Hematopoietic multipotent progenitor cell treated with erythropoietin and hydrocortisone succinate and interleukin-3 and kit ligand, for 17 days (in vitro differentiated cells): ENCODE measurements around the gene ICAM5.
"Not testable (repeated sequence)": the region's sequence is repeated elsewhere in the genome, so short reads cannot be mapped to it uniquely, and the experiment has no call there.

Experiments used
- DNase-seq: peaks from one replicate; pipeline ENCODE4 v3.0.0-alpha.2; 2015; ENCODE audit warnings: low spot score

ICAM5 gene

GRCh38 chr19:10318807-10319682 is 29.3 kb downstream of the ICAM5 start:
- DNase-seq: no peak

DNA sequence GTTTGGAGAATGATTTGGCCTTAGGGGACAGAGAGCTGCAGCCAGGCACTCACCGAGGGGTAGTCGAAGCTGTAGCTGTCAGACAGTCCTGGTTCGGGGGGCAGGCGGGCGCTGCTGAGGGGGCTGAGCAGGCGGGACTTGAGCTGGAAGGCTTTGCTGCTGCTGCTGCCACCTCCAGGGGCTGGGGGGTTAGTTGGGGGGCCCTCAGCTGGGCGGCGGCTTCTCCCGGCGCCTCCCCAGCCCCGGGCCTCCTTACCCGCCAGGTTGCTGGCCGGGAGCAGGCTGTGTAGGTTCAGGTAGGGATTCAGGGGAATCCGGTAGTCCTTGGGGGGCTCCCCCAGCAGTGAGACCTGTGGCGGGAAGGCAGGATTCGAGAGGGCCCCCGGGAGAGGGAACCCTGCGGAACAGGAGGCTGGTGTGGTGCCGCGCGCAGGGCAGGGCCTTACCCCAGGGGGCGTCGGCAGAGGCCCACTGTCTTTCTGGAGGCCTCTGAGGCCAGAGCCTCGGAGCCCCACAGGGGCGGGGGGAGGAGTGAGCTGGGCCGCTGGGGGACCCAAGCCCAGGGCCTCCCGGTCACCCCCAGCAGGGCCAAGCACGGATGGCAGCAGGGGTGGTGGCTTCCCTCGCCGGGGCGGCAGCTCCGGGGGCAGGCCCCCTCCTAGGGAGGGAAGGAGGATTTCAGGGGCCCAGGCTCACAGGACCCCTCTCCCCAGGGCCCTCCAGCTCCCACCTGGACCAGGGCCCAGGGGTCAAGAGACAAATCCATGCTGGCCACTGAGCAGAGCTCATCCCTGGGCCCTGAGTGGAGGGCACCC is 31.1 kb downstream of the ICAM5 start:
- no peak for DNase-seq

GRCh38 chr19:10321417-10321797 is 31.7 kb downstream of the ICAM5 start:
- no peak for DNase-seq

DNA sequence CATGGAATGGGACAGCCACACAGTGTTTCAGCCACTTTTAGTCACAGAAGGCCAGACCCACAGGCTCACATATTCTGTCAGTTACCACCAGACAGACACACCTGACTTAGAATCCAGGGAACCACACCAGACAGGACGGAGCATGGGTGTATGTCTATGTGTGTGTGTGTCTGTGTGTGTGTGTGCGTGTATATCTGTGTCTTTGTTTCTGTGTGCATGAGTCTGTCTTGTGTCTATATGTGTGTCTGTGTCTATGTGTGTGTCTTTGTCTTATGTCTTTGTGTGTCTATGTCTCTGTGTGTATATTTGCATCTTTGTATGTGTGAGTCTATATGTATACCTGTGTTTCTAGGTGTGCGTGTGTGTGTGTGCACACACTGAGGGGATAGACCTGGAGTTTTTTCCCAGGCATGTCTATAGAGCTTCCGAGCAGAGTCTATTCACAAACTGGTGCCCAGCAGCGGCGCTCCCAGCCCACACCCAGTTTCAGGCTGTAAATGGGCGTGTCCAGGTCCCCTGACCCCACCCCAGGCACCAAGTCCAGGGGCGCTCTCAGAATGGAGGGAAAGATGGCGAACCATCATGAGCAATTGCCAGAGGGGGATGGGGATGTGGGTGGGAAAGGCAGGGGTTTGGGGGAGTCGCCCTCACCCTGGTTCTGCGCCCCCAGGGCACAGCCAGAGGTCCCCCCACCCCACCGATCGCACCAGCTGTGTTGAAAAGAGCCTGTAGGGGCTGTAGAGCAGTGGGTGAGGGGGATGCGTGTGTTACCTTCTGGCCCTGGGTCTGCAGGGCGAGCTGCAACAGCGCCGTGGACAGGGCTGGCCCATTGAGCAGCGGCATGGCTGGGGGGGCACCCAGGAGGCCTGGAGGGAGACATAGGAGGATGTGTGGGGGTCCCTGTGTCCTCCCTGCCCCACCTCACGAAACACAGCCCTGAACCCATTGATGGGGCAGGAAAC is 32.4 kb downstream of the ICAM5 start:
- no peak for DNase-seq

- no peak for DNase-seq
These were observed 36.0 kb downstream of the ICAM5 start for GRCh38 chr19:10325732-10326131.

DNA sequence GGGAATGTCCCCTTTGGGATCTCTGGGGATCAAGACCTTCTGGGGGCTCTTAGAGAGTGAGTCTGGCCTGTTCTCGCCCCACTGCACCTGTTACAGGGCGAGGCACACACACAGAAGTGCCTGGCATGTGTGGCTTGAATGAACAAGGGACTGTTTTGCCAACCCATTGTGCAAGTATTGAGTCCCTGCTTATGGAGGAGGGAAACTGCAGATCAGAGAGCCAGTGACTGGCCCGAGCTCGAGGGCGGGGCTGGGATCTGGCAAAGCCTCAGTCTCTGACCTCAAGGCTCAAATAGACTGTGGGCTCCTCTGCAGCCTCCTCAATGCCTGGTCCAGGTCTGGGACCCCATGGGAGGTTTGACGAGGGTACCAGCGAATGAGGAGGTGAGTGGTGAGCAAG is 38.0 kb downstream of the ICAM5 start:
- no peak for DNase-seq

DNA sequence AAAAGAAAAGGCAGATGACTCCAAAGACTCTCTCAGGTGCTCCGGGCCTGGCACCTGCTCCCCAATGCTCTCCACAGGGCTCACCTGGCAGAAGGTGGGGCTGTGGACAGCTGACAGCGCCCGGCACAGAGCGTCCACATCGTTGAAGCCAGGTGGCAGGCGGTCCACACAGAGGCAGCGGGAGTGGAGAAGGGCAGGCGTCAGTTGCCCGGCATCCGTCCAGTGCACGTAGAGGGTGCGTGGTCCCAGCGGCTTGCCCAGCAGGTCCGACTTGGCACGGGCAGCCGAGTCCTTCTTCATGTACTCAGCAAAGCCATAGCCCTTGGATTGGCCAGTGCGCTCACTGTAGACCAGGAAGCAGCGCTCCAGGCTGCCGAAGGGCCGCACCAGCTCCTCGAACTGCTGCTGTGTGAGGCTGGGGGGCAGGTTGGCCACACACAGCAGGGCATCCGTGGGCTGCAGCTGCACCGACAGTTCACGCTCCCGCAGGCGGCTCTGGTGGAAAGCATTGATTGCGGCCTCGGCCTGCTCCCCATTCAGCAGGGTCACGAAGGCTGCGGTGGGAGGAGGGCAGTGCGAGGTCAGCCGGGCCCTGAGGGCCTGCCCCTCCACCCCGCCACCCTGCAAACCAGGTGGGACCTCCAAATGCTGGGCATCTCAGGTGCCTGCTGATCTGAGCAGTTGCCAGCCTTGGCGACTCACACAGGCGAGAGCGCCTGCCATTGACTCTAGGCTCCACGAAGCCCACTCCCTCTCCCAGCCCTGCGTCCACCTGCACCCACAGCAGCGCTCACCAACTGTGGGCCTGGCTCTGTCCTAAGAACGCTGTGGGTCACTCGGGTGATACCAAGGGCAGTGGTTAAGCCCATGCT is 39.0 kb downstream of the ICAM5 start:
- no peak for DNase-seq

GRCh38 chr19:10329555-10329954 is 39.8 kb downstream of the ICAM5 start:
- no peak for DNase-seq

DNA sequence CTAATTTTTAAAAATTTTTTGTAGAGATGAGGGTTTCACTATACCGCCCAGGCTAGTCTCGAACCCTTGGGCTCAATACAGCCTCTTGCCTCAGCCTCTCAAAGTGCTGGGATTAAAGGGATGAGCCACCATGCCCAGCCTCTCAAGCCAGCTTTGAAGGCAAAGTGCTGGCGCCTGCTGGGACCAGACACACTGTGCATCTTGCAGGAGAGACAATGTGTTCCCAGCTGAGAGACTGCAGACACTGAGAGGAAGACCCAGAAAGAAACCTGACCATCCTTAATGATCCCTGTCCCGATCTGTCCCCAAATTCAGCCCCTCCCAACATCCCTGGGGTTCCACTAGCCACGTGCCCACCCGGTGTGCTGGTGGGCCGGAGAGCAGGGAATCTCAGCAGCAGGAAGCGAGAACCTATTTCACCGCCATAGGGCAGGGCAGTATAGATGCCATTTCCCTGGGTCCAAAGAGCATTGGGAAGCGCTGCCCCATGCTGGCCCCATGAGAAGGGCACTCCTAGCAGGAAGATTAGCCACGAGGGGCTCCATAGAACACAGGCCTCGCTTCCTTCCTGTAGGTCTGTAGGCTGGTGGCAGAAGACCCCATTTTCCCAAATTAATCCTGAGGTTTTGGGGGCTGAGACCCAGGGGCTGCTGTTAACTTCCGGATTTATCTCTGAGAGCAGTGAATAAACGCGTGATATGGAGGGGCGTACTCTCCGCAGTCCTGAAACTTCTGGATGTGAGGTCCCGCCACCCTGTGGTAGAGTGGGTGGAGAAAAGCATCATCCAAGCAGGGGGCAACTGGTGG is 42.6 kb downstream of the ICAM5 start:
- DNase-seq: no peak

- peak; percentile 96 for DNase-seq
These were observed 43.4 kb downstream of the ICAM5 start, which contains the start of gene RAVER1 for GRCh38 chr19:10332965-10333757. TSS of gene RAVER1 (minus strand) at chr19:10333529. CDS start at chr19:10333507, 22 bp downstream.

DNA sequence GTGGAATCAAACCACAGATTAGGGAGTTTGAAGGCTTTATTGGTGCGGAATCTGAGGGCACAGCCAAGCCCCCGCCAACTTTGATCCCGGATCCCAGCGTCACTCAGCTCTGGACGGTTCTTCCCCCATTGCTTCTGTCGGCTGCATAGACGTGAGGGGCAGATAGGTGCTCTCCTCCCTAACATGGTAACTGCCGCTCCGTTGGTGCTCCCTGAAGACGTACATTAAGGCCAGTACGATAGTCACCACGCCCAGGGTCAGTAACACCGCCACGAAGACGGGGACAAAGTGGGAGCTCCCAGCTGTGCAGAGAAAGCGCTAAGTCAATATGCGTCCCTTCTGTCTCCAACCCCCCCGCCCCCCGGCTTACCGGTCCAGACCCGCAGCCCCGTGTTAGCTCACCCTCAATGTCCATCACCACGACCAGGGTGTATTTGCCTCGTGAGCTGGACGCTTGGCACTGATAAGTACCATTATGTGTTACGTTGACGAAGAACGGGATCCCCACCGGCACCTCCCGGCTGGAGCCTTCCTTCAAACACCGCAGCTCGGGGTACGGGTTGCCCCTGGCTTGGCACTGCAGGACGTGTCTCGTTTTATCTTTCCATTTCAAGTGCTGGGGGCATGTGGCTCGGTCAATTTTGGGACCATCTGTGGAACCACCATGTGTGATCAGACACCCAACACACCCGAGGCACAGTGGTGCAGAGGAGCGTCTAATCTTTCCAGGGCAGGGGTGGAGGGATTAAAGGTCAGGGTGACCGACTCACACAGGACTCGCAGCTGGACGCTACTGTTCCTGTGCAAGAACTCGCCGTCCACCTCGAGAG is 44.2 kb downstream of the ICAM5 start:
- no peak for DNase-seq

DNA sequence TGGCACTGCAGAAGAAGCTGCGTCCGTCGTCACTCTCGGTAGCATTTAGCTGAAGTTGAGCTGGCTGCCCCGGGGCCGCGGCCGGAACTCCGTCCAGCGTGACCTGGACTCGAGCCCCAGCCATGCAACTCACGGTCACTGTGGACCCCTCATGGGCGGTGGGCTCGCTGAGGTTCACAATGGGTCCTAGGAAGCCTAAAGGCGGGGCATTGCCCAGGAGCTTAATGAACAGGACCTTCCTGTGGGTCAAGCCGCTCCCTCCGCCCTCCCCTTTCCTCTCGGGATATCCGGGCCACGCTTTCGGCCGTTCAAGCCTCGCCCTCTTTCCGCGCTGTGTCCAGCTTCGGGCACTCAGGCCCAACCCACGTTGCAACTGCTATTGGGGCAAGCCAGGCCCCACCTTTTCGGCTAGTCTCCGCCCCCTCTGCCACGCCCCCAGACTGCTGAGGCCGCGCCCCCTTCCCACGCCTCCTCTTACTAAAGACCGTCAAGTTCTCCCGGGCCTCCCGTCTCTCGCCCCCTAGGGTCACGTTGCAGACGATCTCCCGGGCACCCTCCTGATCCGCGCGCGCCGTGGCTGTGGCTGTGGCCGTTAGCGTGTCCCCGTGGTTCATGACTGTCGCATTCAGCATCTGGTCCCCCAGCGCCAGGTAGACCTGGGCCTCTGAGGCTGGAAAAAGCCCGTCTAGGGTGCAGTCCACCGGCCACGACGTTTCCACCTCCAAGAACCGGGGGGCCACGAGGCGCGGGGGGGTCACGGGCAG is 45.0 kb downstream of the ICAM5 start:
- DNase-seq: peak; percentile 24

DNA sequence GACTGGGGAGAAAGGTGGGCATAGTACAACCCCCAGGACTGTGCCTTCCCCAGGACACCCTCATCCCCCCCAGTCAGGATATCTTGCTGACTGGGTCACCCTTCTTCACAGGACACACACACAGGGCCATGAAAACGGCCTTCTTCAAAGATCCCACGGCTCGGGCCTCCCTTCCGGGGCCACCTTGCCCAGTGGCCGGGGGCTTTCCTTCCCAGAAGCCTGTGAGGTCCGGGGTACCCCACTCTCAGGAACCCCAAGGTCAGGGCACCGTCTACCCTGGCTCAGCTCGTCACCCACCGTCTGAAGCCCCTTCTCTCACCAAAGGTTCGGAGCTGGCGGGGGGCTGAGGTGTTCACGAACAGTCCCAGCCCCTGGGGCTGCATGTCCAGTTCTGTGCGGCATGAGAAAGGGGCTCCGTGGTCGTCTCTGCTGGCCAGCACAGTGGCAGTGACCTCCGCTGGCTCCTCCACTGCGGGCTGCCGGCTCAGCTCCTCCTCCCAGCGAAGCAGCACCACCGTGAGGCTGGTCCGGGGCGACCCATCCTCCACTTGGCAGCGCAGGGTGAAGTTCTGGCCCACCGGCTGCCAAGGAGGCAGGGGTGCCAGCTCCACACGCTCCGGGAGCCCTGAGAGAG is 45.7 kb downstream of the ICAM5 start:
- no peak for DNase-seq

DNA sequence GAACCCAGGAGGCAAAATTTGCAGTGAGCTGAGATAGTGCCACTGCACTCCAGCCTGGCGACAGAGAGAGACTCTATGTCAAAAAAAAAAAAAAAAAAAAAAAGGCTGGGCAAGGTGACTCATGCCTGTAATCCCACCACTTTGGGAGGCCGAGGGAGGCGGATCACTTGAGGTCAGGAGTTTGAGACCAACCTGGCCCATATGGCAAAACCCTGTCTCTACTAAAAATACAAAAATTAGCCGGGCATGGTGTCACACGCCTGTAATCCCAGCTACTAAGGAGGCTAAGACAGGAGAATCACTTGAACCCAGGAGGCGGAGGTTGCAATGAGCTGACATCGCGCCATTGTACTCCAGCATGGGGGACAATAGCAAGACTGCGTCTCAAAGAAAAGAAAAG is 47.0 kb downstream of the ICAM5 start:
- not testable (repeated sequence) for DNase-seq

GRCh38 chr19:10338940-10339339 is 49.2 kb downstream of the ICAM5 start:
- DNase-seq: no peak

- DNase-seq: no peak
These were observed 49.7 kb downstream of the ICAM5 start, which contains the start of gene ICAM3 for GRCh38 chr19:10339380-10339960. TSS of gene ICAM3 (minus strand) at chr19:10339624. CDS start at chr19:10339614, 10 bp downstream.

DNA sequence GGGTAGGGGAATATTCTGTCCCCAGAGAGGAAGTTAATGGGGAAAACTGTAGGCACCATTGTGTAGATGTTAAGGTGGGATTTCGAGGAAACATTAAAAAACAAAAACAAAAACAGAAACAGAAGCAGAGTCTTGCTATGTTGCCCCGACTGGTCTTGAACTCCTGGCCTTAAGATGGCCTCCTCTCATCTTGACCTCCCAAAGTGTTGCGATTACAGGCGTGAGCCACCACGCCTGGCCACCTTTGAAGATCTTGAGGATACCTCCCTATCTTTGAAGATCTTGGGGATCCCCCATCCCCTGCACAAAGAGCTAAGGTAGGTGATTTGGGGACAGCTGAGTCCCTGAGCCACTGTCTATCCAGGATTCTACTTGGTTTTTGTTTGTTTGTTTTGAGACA is 50.2 kb downstream of the ICAM5 start:
- no peak for DNase-seq
